Measurements from ENCODE around the gene PTPRD. TPM values are rescaled to one million over a fixed set of nuclear protein-coding genes. Genes with fewer than 3 reads are reported as not detected.

The PTPRD gene
- total RNA-seq, 1 experiment from 2014 or later = not detected

GRCh38 chr9:9504869-9505268, 1107.9 kb downstream of the PTPRD start:
- no peak for TF ChIP-seq POLR2AphosphoS5 (IDR thresholded peaks at IDR 0.05; ENCODE audit: low read depth, low read length)
- intact Hi-C loops (cut with micrococcal nuclease; ENCODE audit: unreplicated experiment) (no loop called here), in situ Hi-C loops (cut with HindIII; ENCODE audit: low pct_unique_long_range_greater_than_20kb, low sequenced_read_pairs) (no loop called here)
- Histone ChIP-seq H3K27ac (ENCODE audit: low read length) (no peak overlapping the region), H3K9me3 (ENCODE audit: control insufficient read depth, insufficient read depth, low read depth, low read length) (no peaks in the 10 kb centered on the region), H3K4me1 (ENCODE audit: control insufficient read depth, insufficient read depth, low read length) (no peaks in the 10 kb centered on the region), H3K4me3 (ENCODE audit: low read depth in 2 of 2, low read length in 2 of 2) (no peak overlapping the region), H3K27me3 (ENCODE audit: control insufficient read depth, insufficient read depth, low read length) (no peaks in the 10 kb centered on the region), H3K36me3 (ENCODE audit: control insufficient read depth, insufficient read depth, low read length) (no peaks in the 10 kb centered on the region)
- DNase-seq (ENCODE audit: low read depth, low spot score) (no peak), ATAC-seq (no peak)
- BruUV-seq (replicated peaks) = no TSS peak
- ChIA-PET POLR2A (no interaction called here), CTCF (no interaction called here)

GRCh38 chr9:9499546-9499945, 1113.3 kb downstream of the PTPRD start:
- in situ Hi-C loops (cut with HindIII; ENCODE audit: low pct_unique_long_range_greater_than_20kb, low sequenced_read_pairs) = no loop called here
- BruUV-seq (replicated peaks) = no TSS peak
- POLR2A ChIA-PET = no interaction called here
- intact Hi-C loops (cut with micrococcal nuclease; ENCODE audit: unreplicated experiment) = no loop called here
- TF ChIP-seq POLR2AphosphoS5 (IDR thresholded peaks at IDR 0.05; ENCODE audit: low read depth, low read length) (no peak), SIN3A (IDR thresholded peaks at IDR 0.05; ENCODE audit: borderline replicate concordance, insufficient read depth, low read depth, low read length) (no peak), REST (IDR thresholded peaks at IDR 0.05; ENCODE audit: insufficient read depth in 1 of 2, low read depth in 2 of 2, low read length in 1 of 2) (no peak), TCF7L2 (IDR thresholded peaks at IDR 0.05; ENCODE audit: low read depth, low read length) (no peak)
- TF ChIP-seq, protein P1, sequence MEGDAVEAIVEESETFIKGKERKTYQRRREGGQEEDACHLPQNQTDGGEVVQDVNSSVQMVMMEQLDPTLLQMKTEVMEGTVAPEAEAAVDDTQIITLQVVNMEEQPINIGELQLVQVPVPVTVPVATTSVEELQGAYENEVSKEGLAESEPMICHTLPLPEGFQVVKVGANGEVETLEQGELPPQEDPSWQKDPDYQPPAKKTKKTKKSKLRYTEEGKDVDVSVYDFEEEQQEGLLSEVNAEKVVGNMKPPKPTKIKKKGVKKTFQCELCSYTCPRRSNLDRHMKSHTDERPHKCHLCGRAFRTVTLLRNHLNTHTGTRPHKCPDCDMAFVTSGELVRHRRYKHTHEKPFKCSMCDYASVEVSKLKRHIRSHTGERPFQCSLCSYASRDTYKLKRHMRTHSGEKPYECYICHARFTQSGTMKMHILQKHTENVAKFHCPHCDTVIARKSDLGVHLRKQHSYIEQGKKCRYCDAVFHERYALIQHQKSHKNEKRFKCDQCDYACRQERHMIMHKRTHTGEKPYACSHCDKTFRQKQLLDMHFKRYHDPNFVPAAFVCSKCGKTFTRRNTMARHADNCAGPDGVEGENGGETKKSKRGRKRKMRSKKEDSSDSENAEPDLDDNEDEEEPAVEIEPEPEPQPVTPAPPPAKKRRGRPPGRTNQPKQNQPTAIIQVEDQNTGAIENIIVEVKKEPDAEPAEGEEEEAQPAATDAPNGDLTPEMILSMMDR (IDR thresholded peaks at IDR 0.05) = no peak
- no peaks in the 10 kb centered on the region for H3K4me1 ChIP-seq (ENCODE audit: control insufficient read depth, insufficient read depth, low read length)
- H3K4me3 ChIP-seq (ENCODE audit: low read depth in 2 of 2, low read length in 2 of 2) = no peak overlapping the region
- CTCF ChIA-PET = no interaction called here
- no peak for DNase-seq (ENCODE audit: low read depth, low spot score)
- H3K36me3 ChIP-seq (ENCODE audit: control insufficient read depth, insufficient read depth, low read length) = no peaks in the 10 kb centered on the region
- H3K27me3 ChIP-seq (ENCODE audit: control insufficient read depth, insufficient read depth, low read length) = no peaks in the 10 kb centered on the region
- no peak overlapping the region for H3K27ac ChIP-seq (ENCODE audit: low read length)
- ATAC-seq = no peak
- H3K9me3 ChIP-seq (ENCODE audit: control insufficient read depth, insufficient read depth, low read depth, low read length) = no peaks in the 10 kb centered on the region

- no peak for TF ChIP-seq REST (IDR thresholded peaks at IDR 0.05; ENCODE audit: insufficient read depth in 1 of 2, low read depth in 2 of 2, low read length in 1 of 2)
- TF ChIP-seq POLR2AphosphoS5 (IDR thresholded peaks at IDR 0.05; ENCODE audit: low read depth, low read length) = no peak
- TF ChIP-seq SIN3A (IDR thresholded peaks at IDR 0.05; ENCODE audit: borderline replicate concordance, insufficient read depth, low read depth, low read length) = no peak
- TF ChIP-seq, protein P1 (IDR thresholded peaks at IDR 0.05) = no peak
- no peak for TF ChIP-seq TCF7L2 (IDR thresholded peaks at IDR 0.05; ENCODE audit: low read depth, low read length)
- ATAC-seq = no peak
- no peak overlapping the region for H3K4me3 ChIP-seq (ENCODE audit: low read depth in 2 of 2, low read length in 2 of 2)
- no peaks in the 10 kb centered on the region for H3K36me3 ChIP-seq (ENCODE audit: control insufficient read depth, insufficient read depth, low read length)
- CTCF ChIA-PET = no interaction called here
- H3K27me3 ChIP-seq (ENCODE audit: control insufficient read depth, insufficient read depth, low read length) = no peaks in the 10 kb centered on the region
- H3K4me1 ChIP-seq (ENCODE audit: control insufficient read depth, insufficient read depth, low read length) = no peaks in the 10 kb centered on the region
- POLR2A ChIA-PET = no interaction called here
- BruUV-seq (replicated peaks) = no TSS peak
- no peak for DNase-seq (ENCODE audit: low read depth, low spot score)
- H3K9me3 ChIP-seq (ENCODE audit: control insufficient read depth, insufficient read depth, low read depth, low read length) = no peaks in the 10 kb centered on the region
- no peak overlapping the region for H3K27ac ChIP-seq (ENCODE audit: low read length)
- in situ Hi-C loops (cut with HindIII; ENCODE audit: low pct_unique_long_range_greater_than_20kb, low sequenced_read_pairs) (no loop called here), intact Hi-C loops (cut with micrococcal nuclease; ENCODE audit: unreplicated experiment) (no loop called here)
These were observed 1114.0 kb downstream of the PTPRD start for GRCh38 chr9:9498846-9499245.
